Liver (tissue), 9 donors: ENCODE results near the gene WRAP73. TPM values are rescaled to one million over a fixed set of nuclear protein-coding genes. Genes with fewer than 3 reads are reported as not detected.

Experiments
- DNase-seq: peaks from one replicate; pipeline ENCODE4 v3.0.0-alpha.2; 2017; ENCODE audit warnings: low spot score
- H3K27ac ChIP-seq, 2 donors: one replicate each; pipeline ENCODE4 v1.7.0; 2013; ENCODE audit warnings: inconsistent platforms in 2 of 2, low read length in 2 of 2, control low read depth in 1 of 2, low read depth in 1 of 2, mild to moderate bottlenecking in 1 of 2
- H3K27me3 ChIP-seq, 4 donors: one replicate each; pipeline versions ENCODE4 v1.6.1 to v1.7.0; 2013; ENCODE audit warnings: low read length in 3 of 4, inconsistent platforms in 1 of 4, mild to moderate bottlenecking in 1 of 4, moderate library complexity in 1 of 4; ENCODE audit not compliant: control insufficient read depth in 4 of 4, insufficient read depth in 4 of 4
- H3K36me3 ChIP-seq, 4 donors: one replicate each; pipeline versions ENCODE4 v1.6.1 to v1.7.0; 2013; ENCODE audit warnings: low read length in 3 of 4, mild to moderate bottlenecking in 3 of 4, low read depth in 1 of 4, moderate library complexity in 1 of 4; ENCODE audit not compliant: control insufficient read depth in 4 of 4, insufficient read depth in 3 of 4
- H3K4me1 ChIP-seq, 4 donors: one replicate each; pipeline versions ENCODE4 v1.6.1 to v1.7.0; 2013; ENCODE audit warnings: low read length in 3 of 4, mild to moderate bottlenecking in 3 of 4, moderate library complexity in 1 of 4; ENCODE audit not compliant: control insufficient read depth in 4 of 4, insufficient read depth in 4 of 4
- H3K4me3 ChIP-seq, 3 donors: one replicate each; pipeline versions ENCODE4 v1.6.1 to v1.7.0; 2013; ENCODE audit warnings: low read length in 3 of 3, control low read depth in 1 of 3, low read depth in 1 of 3, mild to moderate bottlenecking in 1 of 3
- H3K9ac ChIP-seq, 2 donors: one replicate each; pipeline ENCODE4 v1.7.0; 2013; ENCODE audit warnings: low read length in 2 of 2, mild to moderate bottlenecking in 2 of 2, moderate library complexity in 2 of 2, control low read depth in 1 of 2, low read depth in 1 of 2
- H3K9me3 ChIP-seq, 4 donors: one replicate each; pipeline versions ENCODE4 v1.6.1 to v1.7.0; 2013; ENCODE audit warnings: low read length in 3 of 4; ENCODE audit not compliant: control insufficient read depth in 4 of 4
- EGR1 ChIP-seq, 2 donors: IDR thresholded peaks; 2 replicates each; pipeline ENCODE4 v1.6.1; 2016 to 2018; ENCODE audit warnings: antibody characterized with exemption in 2 of 2, low read depth in 2 of 2
- FOXA1 ChIP-seq: IDR thresholded peaks from 2 replicates; pipeline ENCODE4 v1.6.1; 2016; ENCODE audit warnings: antibody characterized with exemption
- FOXA2 ChIP-seq: IDR thresholded peaks from 2 replicates; pipeline ENCODE4 v1.6.1; 2016; ENCODE audit warnings: antibody characterized with exemption
- GABPA ChIP-seq, 2 donors: IDR thresholded peaks in 1 of 2; conservative IDR thresholded peaks in 1 of 2; 2 replicates each; pipeline ENCODE4 v1.6.1; 2016; ENCODE audit warnings: antibody characterized with exemption in 2 of 2, mild to moderate bottlenecking in 1 of 2, moderate library complexity in 1 of 2
- HNF4A ChIP-seq, 2 donors: conservative IDR thresholded peaks; 2 replicates each; pipeline ENCODE4 v1.6.1; 2016; ENCODE audit warnings: antibody characterized with exemption in 2 of 2, mild to moderate bottlenecking in 2 of 2
- HNF4G ChIP-seq: IDR thresholded peaks from 2 replicates; pipeline ENCODE4 v1.6.1; 2016; ENCODE audit warnings: antibody characterized with exemption
- JUND ChIP-seq, 2 donors: IDR thresholded peaks; 2 replicates each; pipeline ENCODE4 v1.6.1; 2016; ENCODE audit warnings: antibody characterized with exemption in 2 of 2
- NR2F2 ChIP-seq: IDR thresholded peaks from 2 replicates; pipeline ENCODE4 v1.6.1; 2016; ENCODE audit warnings: antibody characterized with exemption
- RAD21 ChIP-seq, 2 donors: IDR thresholded peaks; 2 replicates each; pipeline ENCODE4 v1.6.1; 2016; ENCODE audit warnings: antibody characterized with exemption in 2 of 2, mild to moderate bottlenecking in 2 of 2
- RXRA ChIP-seq, 2 donors: IDR thresholded peaks; 2 replicates each; pipeline ENCODE4 v1.6.1; 2017 to 2018; ENCODE audit warnings: antibody characterized with exemption in 2 of 2, mild to moderate bottlenecking in 1 of 2
- SP1 ChIP-seq: IDR thresholded peaks from 2 replicates; pipeline ENCODE4 v1.6.1; 2018; ENCODE audit warnings: antibody characterized with exemption, mild to moderate bottlenecking
- TAF1 ChIP-seq: conservative IDR thresholded peaks from 2 replicates; pipeline ENCODE4 v1.6.1; 2016; ENCODE audit warnings: antibody characterized with exemption, mild to moderate bottlenecking
- YY1 ChIP-seq: IDR thresholded peaks from 2 replicates; pipeline ENCODE4 v1.6.1; 2016; ENCODE audit warnings: antibody characterized with exemption, mild to moderate bottlenecking
- WGBS: extraction: QIAGEN DNeasy Blood & Tissue Kit; methylation state at CpG from one replicate; pipeline ENCODE4 v1.1.7; 2013; 5-methylcytosine and 5-hydroxymethylcytosine counted together
- polyA plus RNA-seq, 2 donors: library from polyadenylated mRNA; stranded (reverse) in 1 of 2; unstranded in 1 of 2; fragments of 200-250 nt in 1 of 2; fragments of >200 nt in 1 of 2; fragmentation: Nextera tagmentation in 1 of 2; extraction: Ambion mirVana in 1 of 2; gene quantifications; one replicate each; pipeline versions ENCODE4 v1.2.1 to v1.2.3, GENCODE V29; 2013 to 2015
- total RNA-seq, 2 donors: library from RNA; depleted of rRNA; stranded (reverse); fragments of >200 nt; gene quantifications; one replicate each; pipeline ENCODE4 v1.2.3, GENCODE V29; 2014
- TF ChIP-seq, protein P1 (sequence below): IDR thresholded peaks from 2 replicates; pipeline ENCODE4 v1.6.1; 2016; ENCODE audit warnings: antibody characterized with exemption
- TF ChIP-seq, protein P2 (sequence below): IDR thresholded peaks from 2 replicates; pipeline ENCODE4 v1.6.1; 2016; ENCODE audit warnings: antibody characterized with exemption
- TF ChIP-seq, protein P3 (sequence below): IDR thresholded peaks from 2 replicates; pipeline ENCODE4 v1.6.1; 2016; ENCODE audit warnings: antibody characterized with exemption
- TF ChIP-seq, protein P4 (sequence below): fragments of 150-350 bp; IDR thresholded peaks from 2 replicates; pipeline ENCODE4 v1.5.1; 2017; ENCODE audit warnings: improper control_type of control experiment, low read depth, low read length; ENCODE audit not compliant: missing input control
- donor health status: healthy.
- donor health status: healthy.
- donor health status: healthy.
- donor health status: healthy.
- donor health status: healthy.

Gene WRAP73
- total and polyA plus RNA-seq, 4 donors, result 7.6 to 14.6 (median 10.0) TPM

DNA sequence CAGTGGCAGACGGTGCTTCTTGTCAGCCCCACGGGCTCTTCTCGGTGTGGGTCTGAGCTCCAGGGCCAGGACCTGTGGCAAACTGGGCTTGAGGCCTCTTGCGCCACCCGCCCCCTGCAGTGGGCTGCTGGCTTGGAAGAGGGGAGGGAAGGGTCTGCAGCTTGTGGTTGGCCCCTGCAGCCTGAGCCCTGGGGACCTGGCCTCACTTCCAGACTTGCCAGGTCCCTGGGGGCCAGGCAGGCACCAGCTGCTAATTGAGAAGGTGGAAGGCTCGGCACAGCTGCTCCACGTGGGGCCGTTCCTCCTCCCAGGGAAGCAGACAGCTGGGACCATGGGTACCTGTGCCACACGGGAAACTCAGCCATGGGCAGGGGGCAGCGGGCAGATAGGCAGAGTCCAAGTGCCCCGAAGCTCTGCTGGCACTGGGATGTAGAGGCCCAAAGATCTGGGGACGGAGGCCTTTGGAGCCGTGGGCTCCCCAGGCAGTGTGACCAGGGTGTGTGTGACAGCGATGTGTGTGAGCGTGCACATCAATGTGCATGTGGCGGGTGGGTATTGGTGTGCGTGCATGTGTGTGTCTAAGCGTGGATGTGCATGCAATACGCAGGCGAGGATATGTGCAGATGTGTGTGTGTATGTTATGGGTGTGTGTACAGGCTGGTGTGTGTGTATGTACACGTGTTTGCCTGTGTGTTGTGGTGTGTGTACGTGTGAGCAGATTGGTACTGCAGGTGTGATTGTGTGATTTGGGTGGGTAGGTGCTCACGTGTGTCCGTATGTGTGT is 41.7 kb upstream of the WRAP73 start:
- H3K36me3 ChIP-seq, result no peaks in the 10 kb centered on the region
- DNase-seq, result no peak
- TF ChIP-seq, protein P1, sequence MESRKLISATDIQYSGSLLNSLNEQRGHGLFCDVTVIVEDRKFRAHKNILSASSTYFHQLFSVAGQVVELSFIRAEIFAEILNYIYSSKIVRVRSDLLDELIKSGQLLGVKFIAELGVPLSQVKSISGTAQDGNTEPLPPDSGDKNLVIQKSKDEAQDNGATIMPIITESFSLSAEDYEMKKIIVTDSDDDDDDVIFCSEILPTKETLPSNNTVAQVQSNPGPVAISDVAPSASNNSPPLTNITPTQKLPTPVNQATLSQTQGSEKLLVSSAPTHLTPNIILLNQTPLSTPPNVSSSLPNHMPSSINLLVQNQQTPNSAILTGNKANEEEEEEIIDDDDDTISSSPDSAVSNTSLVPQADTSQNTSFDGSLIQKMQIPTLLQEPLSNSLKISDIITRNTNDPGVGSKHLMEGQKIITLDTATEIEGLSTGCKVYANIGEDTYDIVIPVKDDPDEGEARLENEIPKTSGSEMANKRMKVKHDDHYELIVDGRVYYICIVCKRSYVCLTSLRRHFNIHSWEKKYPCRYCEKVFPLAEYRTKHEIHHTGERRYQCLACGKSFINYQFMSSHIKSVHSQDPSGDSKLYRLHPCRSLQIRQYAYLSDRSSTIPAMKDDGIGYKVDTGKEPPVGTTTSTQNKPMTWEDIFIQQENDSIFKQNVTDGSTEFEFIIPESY, result no peak
- TF ChIP-seq FOXA1 (no peak), GABPA (IDR thresholded peaks at IDR 0.05 in 1 of 2, conservative IDR thresholded peaks at IDR 0.05 in 1 of 2) (no peak), RAD21 (IDR thresholded peaks at IDR 0.05) (no peak), TAF1 (no peak)
- TF ChIP-seq, protein P2, sequence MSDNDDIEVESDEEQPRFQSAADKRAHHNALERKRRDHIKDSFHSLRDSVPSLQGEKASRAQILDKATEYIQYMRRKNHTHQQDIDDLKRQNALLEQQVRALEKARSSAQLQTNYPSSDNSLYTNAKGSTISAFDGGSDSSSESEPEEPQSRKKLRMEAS, result no peak
- TF ChIP-seq, protein P3, sequence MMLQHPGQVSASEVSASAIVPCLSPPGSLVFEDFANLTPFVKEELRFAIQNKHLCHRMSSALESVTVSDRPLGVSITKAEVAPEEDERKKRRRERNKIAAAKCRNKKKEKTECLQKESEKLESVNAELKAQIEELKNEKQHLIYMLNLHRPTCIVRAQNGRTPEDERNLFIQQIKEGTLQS, result no peak
- peaks cover 0 to 4% (median under 1%) of the 10 kb centered on the region in 4 donors for H3K4me1 ChIP-seq
- H3K27me3 ChIP-seq, result no peaks in the 10 kb centered on the region
- no peak overlapping the region for H3K4me3 ChIP-seq
- H3K9me3 ChIP-seq, result no peaks in the 10 kb centered on the region
- H3K27ac ChIP-seq, result no peak overlapping the region
- WGBS, result 90% methylated on average over 24 of the region's 24 CpGs
- H3K9ac ChIP-seq, result no peak overlapping the region

DNA sequence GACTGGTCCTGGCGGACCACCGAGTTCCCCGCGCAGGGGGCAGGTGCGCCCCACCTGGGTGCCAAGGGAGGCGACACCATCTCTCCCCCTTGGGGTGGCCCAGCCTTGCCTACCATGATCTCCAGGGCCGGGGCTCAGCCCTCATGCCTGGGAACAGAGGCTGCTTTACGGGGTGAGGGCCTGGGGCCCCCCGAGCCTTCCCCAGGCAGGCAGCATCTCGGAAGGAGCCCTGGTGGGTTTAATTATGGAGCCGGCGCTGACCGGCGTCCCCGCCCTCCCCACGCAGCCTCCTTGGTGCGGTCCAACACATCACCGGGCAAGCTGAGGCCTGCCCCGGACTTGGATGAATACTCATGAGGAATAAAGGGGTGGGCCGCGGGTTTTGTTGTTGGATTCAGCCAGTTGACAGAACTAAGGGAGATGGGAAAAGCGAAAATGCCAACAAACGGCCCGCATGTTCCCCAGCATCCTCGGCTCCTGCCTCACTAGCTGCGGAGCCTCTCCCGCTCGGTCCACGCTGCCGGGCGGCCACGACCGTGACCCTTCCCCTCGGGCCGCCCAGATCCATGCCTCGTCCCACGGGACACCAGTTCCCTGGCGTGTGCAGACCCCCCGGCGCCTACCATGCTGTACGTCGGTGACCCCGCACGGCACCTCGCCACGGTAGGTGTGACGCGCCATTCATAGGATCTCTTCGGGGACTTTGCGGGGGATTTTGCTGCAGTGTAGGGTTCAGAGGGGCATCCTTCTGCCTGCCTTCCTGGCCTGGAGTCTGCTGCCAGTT is 40.6 kb upstream of the WRAP73 start:
- 94% methylated on average over 50 of the region's 50 CpGs for WGBS
- Histone ChIP-seq H3K9ac (no peak overlapping the region), H3K36me3 (no peaks in the 10 kb centered on the region), H3K4me1 (peaks cover 0 to 2% (median under 1%) of the 10 kb centered on the region in 4 donors), H3K27me3 (no peaks in the 10 kb centered on the region), H3K27ac (no peak overlapping the region), H3K9me3 (no peaks in the 10 kb centered on the region), H3K4me3 (no peak overlapping the region)
- TF ChIP-seq FOXA2 (no peak), TAF1 (no peak)
- TF ChIP-seq, protein P1, result no peak
- DNase-seq, result no peak

DNA sequence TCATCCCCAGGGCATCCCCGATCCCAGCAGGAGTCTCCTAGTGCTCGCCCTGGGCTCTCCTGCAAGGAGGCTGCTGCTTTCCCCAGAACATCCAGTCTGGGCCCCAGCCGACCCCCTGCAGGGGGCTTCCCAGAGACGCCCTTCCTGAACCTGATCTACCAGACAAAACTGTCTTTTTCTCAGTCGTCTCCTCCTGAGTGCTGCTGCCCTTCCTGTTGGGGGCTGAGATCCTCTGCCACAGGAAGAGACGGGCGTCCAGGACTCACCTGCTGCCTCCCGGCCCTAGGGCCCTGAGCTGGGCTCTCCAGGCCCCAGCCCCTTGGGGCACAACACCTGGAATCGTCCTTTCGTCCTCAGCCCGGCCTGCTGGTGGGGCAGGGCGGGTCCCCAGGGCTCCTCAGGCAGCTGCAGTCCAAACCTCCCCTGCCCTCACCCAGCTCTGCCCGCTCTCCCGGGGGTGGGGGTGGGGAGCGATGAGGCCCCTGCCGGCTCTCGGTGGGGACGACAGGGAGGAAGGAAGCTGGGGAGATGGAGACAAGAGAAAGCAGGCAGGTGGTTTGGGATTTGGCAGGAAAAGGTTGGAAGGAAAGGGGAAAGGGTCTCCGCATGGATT is 39.3 kb upstream of the WRAP73 start:
- Histone ChIP-seq H3K36me3 (no peaks in the 10 kb centered on the region), H3K9me3 (no peaks in the 10 kb centered on the region), H3K4me3 (no peak overlapping the region), H3K27me3 (no peaks in the 10 kb centered on the region), H3K9ac (no peak overlapping the region), H3K27ac (no peak overlapping the region), H3K4me1 (no peaks in the 10 kb centered on the region)
- DNase-seq, result no peak
- WGBS, result 68% methylated on average over 19 of the region's 19 CpGs
- TF ChIP-seq HNF4G (no peak), HNF4A (conservative IDR thresholded peaks at IDR 0.05) (no peak), RXRA (IDR thresholded peaks at IDR 0.05) (no peak), JUND (IDR thresholded peaks at IDR 0.05) (no peak), GABPA (IDR thresholded peaks at IDR 0.05 in 1 of 2, conservative IDR thresholded peaks at IDR 0.05 in 1 of 2) (no peak), NR2F2 (no peak), FOXA1 (no peak), RAD21 (IDR thresholded peaks at IDR 0.05) (no peak), EGR1 (IDR thresholded peaks at IDR 0.05; ENCODE audit: low read depth in 2 of 2) (no peak), SP1 (no peak), YY1 (no peak)
- TF ChIP-seq, protein P4, sequence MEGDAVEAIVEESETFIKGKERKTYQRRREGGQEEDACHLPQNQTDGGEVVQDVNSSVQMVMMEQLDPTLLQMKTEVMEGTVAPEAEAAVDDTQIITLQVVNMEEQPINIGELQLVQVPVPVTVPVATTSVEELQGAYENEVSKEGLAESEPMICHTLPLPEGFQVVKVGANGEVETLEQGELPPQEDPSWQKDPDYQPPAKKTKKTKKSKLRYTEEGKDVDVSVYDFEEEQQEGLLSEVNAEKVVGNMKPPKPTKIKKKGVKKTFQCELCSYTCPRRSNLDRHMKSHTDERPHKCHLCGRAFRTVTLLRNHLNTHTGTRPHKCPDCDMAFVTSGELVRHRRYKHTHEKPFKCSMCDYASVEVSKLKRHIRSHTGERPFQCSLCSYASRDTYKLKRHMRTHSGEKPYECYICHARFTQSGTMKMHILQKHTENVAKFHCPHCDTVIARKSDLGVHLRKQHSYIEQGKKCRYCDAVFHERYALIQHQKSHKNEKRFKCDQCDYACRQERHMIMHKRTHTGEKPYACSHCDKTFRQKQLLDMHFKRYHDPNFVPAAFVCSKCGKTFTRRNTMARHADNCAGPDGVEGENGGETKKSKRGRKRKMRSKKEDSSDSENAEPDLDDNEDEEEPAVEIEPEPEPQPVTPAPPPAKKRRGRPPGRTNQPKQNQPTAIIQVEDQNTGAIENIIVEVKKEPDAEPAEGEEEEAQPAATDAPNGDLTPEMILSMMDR, result no peak
- TF ChIP-seq, protein P3, result no peak
